Measurements from ENCODE around the gene MRGPRD. TPM values are rescaled to one million over a fixed set of nuclear protein-coding genes. Genes with fewer than 3 reads are reported as not detected.

The MRGPRD gene
- total and polyA plus RNA-seq, 2 experiments from 2014 or later: not detected

DNA sequence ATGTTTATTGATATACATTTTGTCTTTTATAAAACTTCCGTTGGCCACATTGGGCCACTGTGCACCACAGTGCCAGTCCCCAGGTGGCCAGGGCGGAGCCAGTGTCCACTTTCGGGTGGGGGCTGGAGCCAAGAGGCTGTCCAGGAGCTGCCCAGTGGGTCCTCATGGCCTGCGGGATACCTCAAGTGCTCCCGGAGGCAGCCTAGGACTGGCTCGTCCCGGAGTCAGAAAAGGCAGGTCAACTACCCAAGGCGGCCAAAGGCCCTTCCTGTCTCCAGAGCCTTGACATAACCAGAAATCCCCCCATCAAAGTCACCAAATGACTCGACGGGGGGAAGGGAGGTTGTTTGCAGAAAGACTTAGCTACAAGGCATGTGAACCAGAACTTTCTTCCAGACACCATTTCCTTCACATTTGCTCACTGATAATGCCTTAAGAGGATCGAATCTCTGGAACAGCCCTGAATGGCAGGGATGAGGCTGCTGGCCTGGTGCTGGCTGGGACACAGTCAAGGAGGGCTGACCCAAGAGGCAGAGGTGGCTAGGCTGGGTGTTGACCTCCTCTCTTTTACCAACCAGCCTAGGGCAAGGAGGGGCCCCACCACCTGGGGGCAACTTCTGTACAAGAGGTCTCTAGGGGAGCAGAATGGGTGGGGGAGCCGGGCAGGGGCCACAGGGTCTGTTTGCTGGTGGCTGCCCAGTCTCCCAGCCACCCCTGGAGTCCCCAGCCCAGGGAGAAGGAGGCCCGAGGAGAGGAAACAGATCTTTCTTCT, 23.8 kb upstream of the MRGPRD start:
- H3K79me2 ChIP-seq (replicated peaks; ENCODE audit: insufficient read depth): no peaks in the 10 kb centered on the region
- no peaks in the 10 kb centered on the region for H3K4me1 ChIP-seq (ENCODE audit: insufficient read depth)
- TF ChIP-seq, protein P1, sequence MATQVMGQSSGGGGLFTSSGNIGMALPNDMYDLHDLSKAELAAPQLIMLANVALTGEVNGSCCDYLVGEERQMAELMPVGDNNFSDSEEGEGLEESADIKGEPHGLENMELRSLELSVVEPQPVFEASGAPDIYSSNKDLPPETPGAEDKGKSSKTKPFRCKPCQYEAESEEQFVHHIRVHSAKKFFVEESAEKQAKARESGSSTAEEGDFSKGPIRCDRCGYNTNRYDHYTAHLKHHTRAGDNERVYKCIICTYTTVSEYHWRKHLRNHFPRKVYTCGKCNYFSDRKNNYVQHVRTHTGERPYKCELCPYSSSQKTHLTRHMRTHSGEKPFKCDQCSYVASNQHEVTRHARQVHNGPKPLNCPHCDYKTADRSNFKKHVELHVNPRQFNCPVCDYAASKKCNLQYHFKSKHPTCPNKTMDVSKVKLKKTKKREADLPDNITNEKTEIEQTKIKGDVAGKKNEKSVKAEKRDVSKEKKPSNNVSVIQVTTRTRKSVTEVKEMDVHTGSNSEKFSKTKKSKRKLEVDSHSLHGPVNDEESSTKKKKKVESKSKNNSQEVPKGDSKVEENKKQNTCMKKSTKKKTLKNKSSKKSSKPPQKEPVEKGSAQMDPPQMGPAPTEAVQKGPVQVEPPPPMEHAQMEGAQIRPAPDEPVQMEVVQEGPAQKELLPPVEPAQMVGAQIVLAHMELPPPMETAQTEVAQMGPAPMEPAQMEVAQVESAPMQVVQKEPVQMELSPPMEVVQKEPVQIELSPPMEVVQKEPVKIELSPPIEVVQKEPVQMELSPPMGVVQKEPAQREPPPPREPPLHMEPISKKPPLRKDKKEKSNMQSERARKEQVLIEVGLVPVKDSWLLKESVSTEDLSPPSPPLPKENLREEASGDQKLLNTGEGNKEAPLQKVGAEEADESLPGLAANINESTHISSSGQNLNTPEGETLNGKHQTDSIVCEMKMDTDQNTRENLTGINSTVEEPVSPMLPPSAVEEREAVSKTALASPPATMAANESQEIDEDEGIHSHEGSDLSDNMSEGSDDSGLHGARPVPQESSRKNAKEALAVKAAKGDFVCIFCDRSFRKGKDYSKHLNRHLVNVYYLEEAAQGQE (IDR thresholded peaks at IDR 0.05; ENCODE audit: unreplicated experiment): no peak
- TF ChIP-seq, protein P2, sequence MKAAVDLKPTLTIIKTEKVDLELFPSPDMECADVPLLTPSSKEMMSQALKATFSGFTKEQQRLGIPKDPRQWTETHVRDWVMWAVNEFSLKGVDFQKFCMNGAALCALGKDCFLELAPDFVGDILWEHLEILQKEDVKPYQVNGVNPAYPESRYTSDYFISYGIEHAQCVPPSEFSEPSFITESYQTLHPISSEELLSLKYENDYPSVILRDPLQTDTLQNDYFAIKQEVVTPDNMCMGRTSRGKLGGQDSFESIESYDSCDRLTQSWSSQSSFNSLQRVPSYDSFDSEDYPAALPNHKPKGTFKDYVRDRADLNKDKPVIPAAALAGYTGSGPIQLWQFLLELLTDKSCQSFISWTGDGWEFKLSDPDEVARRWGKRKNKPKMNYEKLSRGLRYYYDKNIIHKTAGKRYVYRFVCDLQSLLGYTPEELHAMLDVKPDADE (IDR thresholded peaks at IDR 0.05): no peak
- TF ChIP-seq ZNF114 (CRISPR knock-in tag; IDR thresholded peaks at IDR 0.05) (no peak), CREB1 (CRISPR knock-in tag; IDR thresholded peaks at IDR 0.05; ENCODE audit: low read depth) (no peak), NANOG (IDR thresholded peaks at IDR 0.05; ENCODE audit: borderline replicate concordance) (no peak), EZH2phosphoT487 (IDR thresholded peaks at IDR 0.05; ENCODE audit: unreplicated experiment) (no peak), JUNB (IDR thresholded peaks at IDR 0.05; ENCODE audit: unreplicated experiment) (no peak), ZNF331 (CRISPR knock-in tag; IDR thresholded peaks at IDR 0.05; ENCODE audit: low read depth) (no peak), POLR2AphosphoS5 (IDR thresholded peaks at IDR 0.05; ENCODE audit: low read depth) (no peak), EZH2 (IDR thresholded peaks at IDR 0.05; ENCODE audit: low read depth, unreplicated experiment) (no peak), STAT1 (IDR thresholded peaks at IDR 0.05; ENCODE audit: unreplicated experiment) (no peak)
- TF ChIP-seq, protein P3, sequence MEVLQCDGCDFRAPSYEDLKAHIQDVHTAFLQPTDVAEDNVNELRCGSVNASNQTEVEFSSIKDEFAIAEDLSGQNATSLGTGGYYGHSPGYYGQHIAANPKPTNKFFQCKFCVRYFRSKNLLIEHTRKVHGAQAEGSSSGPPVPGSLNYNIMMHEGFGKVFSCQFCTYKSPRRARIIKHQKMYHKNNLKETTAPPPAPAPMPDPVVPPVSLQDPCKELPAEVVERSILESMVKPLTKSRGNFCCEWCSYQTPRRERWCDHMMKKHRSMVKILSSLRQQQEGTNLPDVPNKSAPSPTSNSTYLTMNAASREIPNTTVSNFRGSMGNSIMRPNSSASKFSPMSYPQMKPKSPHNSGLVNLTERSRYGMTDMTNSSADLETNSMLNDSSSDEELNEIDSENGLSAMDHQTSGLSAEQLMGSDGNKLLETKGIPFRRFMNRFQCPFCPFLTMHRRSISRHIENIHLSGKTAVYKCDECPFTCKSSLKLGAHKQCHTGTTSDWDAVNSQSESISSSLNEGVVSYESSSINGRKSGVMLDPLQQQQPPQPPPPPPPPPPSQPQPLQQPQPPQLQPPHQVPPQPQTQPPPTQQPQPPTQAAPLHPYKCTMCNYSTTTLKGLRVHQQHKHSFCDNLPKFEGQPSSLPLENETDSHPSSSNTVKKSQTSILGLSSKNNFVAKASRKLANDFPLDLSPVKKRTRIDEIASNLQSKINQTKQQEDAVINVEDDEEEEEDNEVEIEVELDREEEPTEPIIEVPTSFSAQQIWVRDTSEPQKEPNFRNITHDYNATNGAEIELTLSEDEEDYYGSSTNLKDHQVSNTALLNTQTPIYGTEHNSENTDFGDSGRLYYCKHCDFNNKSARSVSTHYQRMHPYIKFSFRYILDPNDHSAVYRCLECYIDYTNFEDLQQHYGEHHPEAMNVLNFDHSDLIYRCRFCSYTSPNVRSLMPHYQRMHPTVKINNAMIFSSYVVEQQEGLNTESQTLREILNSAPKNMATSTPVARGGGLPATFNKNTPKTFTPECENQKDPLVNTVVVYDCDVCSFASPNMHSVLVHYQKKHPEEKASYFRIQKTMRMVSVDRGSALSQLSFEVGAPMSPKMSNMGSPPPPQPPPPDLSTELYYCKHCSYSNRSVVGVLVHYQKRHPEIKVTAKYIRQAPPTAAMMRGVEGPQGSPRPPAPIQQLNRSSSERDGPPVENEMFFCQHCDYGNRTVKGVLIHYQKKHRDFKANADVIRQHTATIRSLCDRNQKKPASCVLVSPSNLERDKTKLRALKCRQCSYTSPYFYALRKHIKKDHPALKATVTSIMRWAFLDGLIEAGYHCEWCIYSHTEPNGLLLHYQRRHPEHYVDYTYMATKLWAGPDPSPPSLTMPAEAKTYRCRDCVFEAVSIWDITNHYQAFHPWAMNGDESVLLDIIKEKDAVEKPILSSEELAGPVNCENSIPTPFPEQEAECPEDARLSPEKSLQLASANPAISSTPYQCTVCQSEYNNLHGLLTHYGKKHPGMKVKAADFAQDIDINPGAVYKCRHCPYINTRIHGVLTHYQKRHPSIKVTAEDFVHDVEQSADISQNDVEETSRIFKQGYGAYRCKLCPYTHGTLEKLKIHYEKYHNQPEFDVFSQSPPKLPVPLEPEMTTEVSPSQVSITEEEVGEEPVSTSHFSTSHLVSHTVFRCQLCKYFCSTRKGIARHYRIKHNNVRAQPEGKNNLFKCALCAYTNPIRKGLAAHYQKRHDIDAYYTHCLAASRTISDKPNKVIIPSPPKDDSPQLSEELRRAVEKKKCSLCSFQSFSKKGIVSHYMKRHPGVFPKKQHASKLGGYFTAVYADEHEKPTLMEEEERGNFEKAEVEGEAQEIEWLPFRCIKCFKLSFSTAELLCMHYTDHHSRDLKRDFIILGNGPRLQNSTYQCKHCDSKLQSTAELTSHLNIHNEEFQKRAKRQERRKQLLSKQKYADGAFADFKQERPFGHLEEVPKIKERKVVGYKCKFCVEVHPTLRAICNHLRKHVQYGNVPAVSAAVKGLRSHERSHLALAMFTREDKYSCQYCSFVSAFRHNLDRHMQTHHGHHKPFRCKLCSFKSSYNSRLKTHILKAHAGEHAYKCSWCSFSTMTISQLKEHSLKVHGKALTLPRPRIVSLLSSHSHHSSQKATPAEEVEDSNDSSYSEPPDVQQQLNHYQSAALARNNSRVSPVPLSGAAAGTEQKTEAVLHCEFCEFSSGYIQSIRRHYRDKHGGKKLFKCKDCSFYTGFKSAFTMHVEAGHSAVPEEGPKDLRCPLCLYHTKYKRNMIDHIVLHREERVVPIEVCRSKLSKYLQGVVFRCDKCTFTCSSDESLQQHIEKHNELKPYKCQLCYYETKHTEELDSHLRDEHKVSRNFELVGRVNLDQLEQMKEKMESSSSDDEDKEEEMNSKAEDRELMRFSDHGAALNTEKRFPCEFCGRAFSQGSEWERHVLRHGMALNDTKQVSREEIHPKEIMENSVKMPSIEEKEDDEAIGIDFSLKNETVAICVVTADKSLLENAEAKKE (CRISPR knock-in tag; IDR thresholded peaks at IDR 0.05): no peak
- TF ChIP-seq, protein P4, sequence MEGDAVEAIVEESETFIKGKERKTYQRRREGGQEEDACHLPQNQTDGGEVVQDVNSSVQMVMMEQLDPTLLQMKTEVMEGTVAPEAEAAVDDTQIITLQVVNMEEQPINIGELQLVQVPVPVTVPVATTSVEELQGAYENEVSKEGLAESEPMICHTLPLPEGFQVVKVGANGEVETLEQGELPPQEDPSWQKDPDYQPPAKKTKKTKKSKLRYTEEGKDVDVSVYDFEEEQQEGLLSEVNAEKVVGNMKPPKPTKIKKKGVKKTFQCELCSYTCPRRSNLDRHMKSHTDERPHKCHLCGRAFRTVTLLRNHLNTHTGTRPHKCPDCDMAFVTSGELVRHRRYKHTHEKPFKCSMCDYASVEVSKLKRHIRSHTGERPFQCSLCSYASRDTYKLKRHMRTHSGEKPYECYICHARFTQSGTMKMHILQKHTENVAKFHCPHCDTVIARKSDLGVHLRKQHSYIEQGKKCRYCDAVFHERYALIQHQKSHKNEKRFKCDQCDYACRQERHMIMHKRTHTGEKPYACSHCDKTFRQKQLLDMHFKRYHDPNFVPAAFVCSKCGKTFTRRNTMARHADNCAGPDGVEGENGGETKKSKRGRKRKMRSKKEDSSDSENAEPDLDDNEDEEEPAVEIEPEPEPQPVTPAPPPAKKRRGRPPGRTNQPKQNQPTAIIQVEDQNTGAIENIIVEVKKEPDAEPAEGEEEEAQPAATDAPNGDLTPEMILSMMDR (conservative IDR thresholded peaks at IDR 0.05; ENCODE audit: low read depth in 2 of 2): no peak
- no peaks in the 10 kb centered on the region for H3K36me3 ChIP-seq (ENCODE audit: insufficient read depth)
- ATAC-seq (no peak), DNase-seq (ENCODE audit: low spot score) (no peak)
- no peak overlapping the region for H2AFZ ChIP-seq
- Mint-ChIP-seq H3K27me3 (ENCODE audit: insufficient read depth, low read depth, poor library complexity) (peaks cover 8% of the 10 kb centered on the region), H3K4me1 (peaks cover 3% of the 10 kb centered on the region; the same call in 1 of the 3 replicates), H3K4me3 (no peak overlapping the region), H3K36me3 (ENCODE audit: low read depth) (peaks cover 3% of the 10 kb centered on the region; the same call in 1 of the 3 replicates), H3K27ac (no peak overlapping the region), H3K9me3 (no peaks in the 10 kb centered on the region)
- H3F3A ChIP-seq (replicated peaks; ENCODE audit: low read depth): no peaks in the 10 kb centered on the region
- no peaks in the 10 kb centered on the region for H3K9me2 ChIP-seq (ENCODE audit: insufficient read depth)
- H3K27me3 ChIP-seq (ENCODE audit: insufficient read depth): no peaks in the 10 kb centered on the region
- no peak overlapping the region for H3K4me3 ChIP-seq
- no peak overlapping the region for H3K4me2 ChIP-seq
- no peaks in the 10 kb centered on the region for H4K20me1 ChIP-seq (replicated peaks; ENCODE audit: insufficient read depth)
- no peak overlapping the region for H3K27ac ChIP-seq (ENCODE audit: low read depth)

All from GM23338 (cell line).